ENCODE data around the gene EYS. TPM values are rescaled to one million over a fixed set of nuclear protein-coding genes. Genes with fewer than 3 reads are reported as not detected.
"Not testable (repeated sequence)": the region's sequence is repeated elsewhere in the genome, so short reads cannot be mapped to it uniquely, and the experiment has no call there.

EYS gene
- total RNA-seq, 1 donor from 2014 or later, result 2.1 TPM

- no peaks in the 10 kb centered on the region for H3K36me3 ChIP-seq (ENCODE audit: control insufficient read depth in 3 of 3, insufficient read depth in 3 of 3, low read length in 3 of 3)
- no peaks in the 10 kb centered on the region for H3K9me3 ChIP-seq (ENCODE audit: control insufficient read depth in 3 of 3, low read length in 3 of 3)
- no peak overlapping the region for H3K4me3 ChIP-seq (ENCODE audit: low read length in 3 of 3)
- H3K27ac ChIP-seq (ENCODE audit: low read depth, low read length), result no peak overlapping the region
- H3K9ac ChIP-seq (ENCODE audit: low read depth in 1 of 3, low read length in 3 of 3), result no peak overlapping the region
- no peaks in the 10 kb centered on the region for H3K27me3 ChIP-seq (ENCODE audit: control insufficient read depth in 3 of 3, insufficient read depth in 3 of 3, low read length in 3 of 3)
- H3K4me1 ChIP-seq (ENCODE audit: control insufficient read depth in 3 of 3, insufficient read depth in 3 of 3, low read length in 3 of 3), result no peaks in the 10 kb centered on the region
Observed at GRCh38 chr6:65501045-65501444, 206.0 kb downstream of the EYS start.

GRCh38 chr6:65483652-65484051 is 223.4 kb downstream of the EYS start:
- not testable (repeated sequence) for H3K36me3 ChIP-seq (ENCODE audit: control insufficient read depth in 3 of 3, insufficient read depth in 3 of 3, low read length in 3 of 3); H3K9me3 ChIP-seq (ENCODE audit: control insufficient read depth in 3 of 3, low read length in 3 of 3); H3K27me3 ChIP-seq (ENCODE audit: control insufficient read depth in 3 of 3, insufficient read depth in 3 of 3, low read length in 3 of 3); H3K4me3 ChIP-seq (ENCODE audit: low read length in 3 of 3); H3K9ac ChIP-seq (ENCODE audit: low read depth in 1 of 3, low read length in 3 of 3); H3K4me1 ChIP-seq (ENCODE audit: control insufficient read depth in 3 of 3, insufficient read depth in 3 of 3, low read length in 3 of 3); H3K27ac ChIP-seq (ENCODE audit: low read depth, low read length)

- Histone ChIP-seq H3K9ac (ENCODE audit: low read depth in 1 of 3, low read length in 3 of 3) (no peak overlapping the region), H3K36me3 (ENCODE audit: control insufficient read depth in 3 of 3, insufficient read depth in 3 of 3, low read length in 3 of 3) (no peaks in the 10 kb centered on the region), H3K9me3 (ENCODE audit: control insufficient read depth in 3 of 3, low read length in 3 of 3) (no peaks in the 10 kb centered on the region), H3K27ac (ENCODE audit: low read depth, low read length) (no peak overlapping the region), H3K27me3 (ENCODE audit: control insufficient read depth in 3 of 3, insufficient read depth in 3 of 3, low read length in 3 of 3) (no peaks in the 10 kb centered on the region), H3K4me3 (ENCODE audit: low read length in 3 of 3) (no peak overlapping the region), H3K4me1 (ENCODE audit: control insufficient read depth in 3 of 3, insufficient read depth in 3 of 3, low read length in 3 of 3) (no peaks in the 10 kb centered on the region)
Observed at GRCh38 chr6:65469650-65470049, 237.4 kb downstream of the EYS start.

- Histone ChIP-seq H3K27me3 (ENCODE audit: control insufficient read depth in 3 of 3, insufficient read depth in 3 of 3, low read length in 3 of 3) (no peaks in the 10 kb centered on the region), H3K9ac (ENCODE audit: low read depth in 1 of 3, low read length in 3 of 3) (no peak overlapping the region), H3K4me1 (ENCODE audit: control insufficient read depth in 3 of 3, insufficient read depth in 3 of 3, low read length in 3 of 3) (no peaks in the 10 kb centered on the region), H3K27ac (ENCODE audit: low read depth, low read length) (no peak overlapping the region), H3K9me3 (ENCODE audit: control insufficient read depth in 3 of 3, low read length in 3 of 3) (no peaks in the 10 kb centered on the region), H3K36me3 (ENCODE audit: control insufficient read depth in 3 of 3, insufficient read depth in 3 of 3, low read length in 3 of 3) (no peaks in the 10 kb centered on the region), H3K4me3 (ENCODE audit: low read length in 3 of 3) (no peak overlapping the region)
Observed at GRCh38 chr6:65468307-65468706, 238.7 kb downstream of the EYS start.

GRCh38 chr6:65461121-65461520 is 245.9 kb downstream of the EYS start:
- H3K36me3 ChIP-seq (ENCODE audit: control insufficient read depth in 3 of 3, insufficient read depth in 3 of 3, low read length in 3 of 3), result no peaks in the 10 kb centered on the region
- no peaks in the 10 kb centered on the region for H3K4me1 ChIP-seq (ENCODE audit: control insufficient read depth in 3 of 3, insufficient read depth in 3 of 3, low read length in 3 of 3)
- no peak overlapping the region for H3K9ac ChIP-seq (ENCODE audit: low read depth in 1 of 3, low read length in 3 of 3)
- no peak overlapping the region for H3K27ac ChIP-seq (ENCODE audit: low read depth, low read length)
- no peak overlapping the region for H3K4me3 ChIP-seq (ENCODE audit: low read length in 3 of 3)
- no peaks in the 10 kb centered on the region for H3K9me3 ChIP-seq (ENCODE audit: control insufficient read depth in 3 of 3, low read length in 3 of 3)
- H3K27me3 ChIP-seq (ENCODE audit: control insufficient read depth in 3 of 3, insufficient read depth in 3 of 3, low read length in 3 of 3), result no peaks in the 10 kb centered on the region

GRCh38 chr6:65452333-65452732 is 254.7 kb downstream of the EYS start:
- no peak overlapping the region for H3K4me3 ChIP-seq (ENCODE audit: low read length in 3 of 3)
- H3K9ac ChIP-seq (ENCODE audit: low read depth in 1 of 3, low read length in 3 of 3), result no peak overlapping the region
- H3K36me3 ChIP-seq (ENCODE audit: control insufficient read depth in 3 of 3, insufficient read depth in 3 of 3, low read length in 3 of 3), result no peaks in the 10 kb centered on the region
- H3K27ac ChIP-seq (ENCODE audit: low read depth, low read length), result no peak overlapping the region
- H3K9me3 ChIP-seq (ENCODE audit: control insufficient read depth in 3 of 3, low read length in 3 of 3), result no peaks in the 10 kb centered on the region
- H3K27me3 ChIP-seq (ENCODE audit: control insufficient read depth in 3 of 3, insufficient read depth in 3 of 3, low read length in 3 of 3), result no peaks in the 10 kb centered on the region
- no peaks in the 10 kb centered on the region for H3K4me1 ChIP-seq (ENCODE audit: control insufficient read depth in 3 of 3, insufficient read depth in 3 of 3, low read length in 3 of 3)

GRCh38 chr6:65450451-65450850 is 256.6 kb downstream of the EYS start:
- no peak overlapping the region for H3K4me3 ChIP-seq (ENCODE audit: low read length in 3 of 3)
- H3K9ac ChIP-seq (ENCODE audit: low read depth in 1 of 3, low read length in 3 of 3), result no peak overlapping the region
- H3K4me1 ChIP-seq (ENCODE audit: control insufficient read depth in 3 of 3, insufficient read depth in 3 of 3, low read length in 3 of 3), result no peaks in the 10 kb centered on the region
- H3K36me3 ChIP-seq (ENCODE audit: control insufficient read depth in 3 of 3, insufficient read depth in 3 of 3, low read length in 3 of 3), result no peaks in the 10 kb centered on the region
- H3K27ac ChIP-seq (ENCODE audit: low read depth, low read length), result no peak overlapping the region
- H3K9me3 ChIP-seq (ENCODE audit: control insufficient read depth in 3 of 3, low read length in 3 of 3), result no peaks in the 10 kb centered on the region
- H3K27me3 ChIP-seq (ENCODE audit: control insufficient read depth in 3 of 3, insufficient read depth in 3 of 3, low read length in 3 of 3), result no peaks in the 10 kb centered on the region

- no peak overlapping the region for H3K27ac ChIP-seq (ENCODE audit: low read depth, low read length)
- no peak overlapping the region for H3K4me3 ChIP-seq (ENCODE audit: low read length in 3 of 3)
- H3K9ac ChIP-seq (ENCODE audit: low read depth in 1 of 3, low read length in 3 of 3), result no peak overlapping the region
- no peaks in the 10 kb centered on the region for H3K36me3 ChIP-seq (ENCODE audit: control insufficient read depth in 3 of 3, insufficient read depth in 3 of 3, low read length in 3 of 3)
- no peaks in the 10 kb centered on the region for H3K9me3 ChIP-seq (ENCODE audit: control insufficient read depth in 3 of 3, low read length in 3 of 3)
- no peaks in the 10 kb centered on the region for H3K27me3 ChIP-seq (ENCODE audit: control insufficient read depth in 3 of 3, insufficient read depth in 3 of 3, low read length in 3 of 3)
- no peaks in the 10 kb centered on the region for H3K4me1 ChIP-seq (ENCODE audit: control insufficient read depth in 3 of 3, insufficient read depth in 3 of 3, low read length in 3 of 3)
Observed at GRCh38 chr6:65449926-65450325, 257.1 kb downstream of the EYS start.

GRCh38 chr6:65448866-65449265 is 258.2 kb downstream of the EYS start:
- H3K27me3 ChIP-seq (ENCODE audit: control insufficient read depth in 3 of 3, insufficient read depth in 3 of 3, low read length in 3 of 3), result no peaks in the 10 kb centered on the region
- no peaks in the 10 kb centered on the region for H3K4me1 ChIP-seq (ENCODE audit: control insufficient read depth in 3 of 3, insufficient read depth in 3 of 3, low read length in 3 of 3)
- H3K27ac ChIP-seq (ENCODE audit: low read depth, low read length), result no peak overlapping the region
- no peaks in the 10 kb centered on the region for H3K36me3 ChIP-seq (ENCODE audit: control insufficient read depth in 3 of 3, insufficient read depth in 3 of 3, low read length in 3 of 3)
- H3K4me3 ChIP-seq (ENCODE audit: low read length in 3 of 3), result no peak overlapping the region
- H3K9me3 ChIP-seq (ENCODE audit: control insufficient read depth in 3 of 3, low read length in 3 of 3), result no peaks in the 10 kb centered on the region
- no peak overlapping the region for H3K9ac ChIP-seq (ENCODE audit: low read depth in 1 of 3, low read length in 3 of 3)

GRCh38 chr6:65436281-65436680 is 270.7 kb downstream of the EYS start:
- H3K27me3 ChIP-seq (ENCODE audit: control insufficient read depth in 3 of 3, insufficient read depth in 3 of 3, low read length in 3 of 3), result no peaks in the 10 kb centered on the region
- no peaks in the 10 kb centered on the region for H3K9me3 ChIP-seq (ENCODE audit: control insufficient read depth in 3 of 3, low read length in 3 of 3)

GRCh38 chr6:65416621-65417020 is 290.4 kb downstream of the EYS start:
- no peak overlapping the region for H3K4me3 ChIP-seq (ENCODE audit: low read length in 3 of 3)
- no peaks in the 10 kb centered on the region for H3K27me3 ChIP-seq (ENCODE audit: control insufficient read depth in 3 of 3, insufficient read depth in 3 of 3, low read length in 3 of 3)
- H3K9ac ChIP-seq (ENCODE audit: low read depth in 1 of 3, low read length in 3 of 3), result no peak overlapping the region
- H3K27ac ChIP-seq (ENCODE audit: low read depth, low read length), result no peak overlapping the region
- no peaks in the 10 kb centered on the region for H3K4me1 ChIP-seq (ENCODE audit: control insufficient read depth in 3 of 3, insufficient read depth in 3 of 3, low read length in 3 of 3)
- H3K9me3 ChIP-seq (ENCODE audit: control insufficient read depth in 3 of 3, low read length in 3 of 3), result no peaks in the 10 kb centered on the region
- no peaks in the 10 kb centered on the region for H3K36me3 ChIP-seq (ENCODE audit: control insufficient read depth in 3 of 3, insufficient read depth in 3 of 3, low read length in 3 of 3)

More at GRCh38 chr6:65436281-65436680, 270.7 kb downstream of the EYS start:
- Histone ChIP-seq H3K4me3 (ENCODE audit: low read length in 3 of 3) (no peak overlapping the region), H3K9ac (ENCODE audit: low read depth in 1 of 3, low read length in 3 of 3) (no peak overlapping the region), H3K36me3 (ENCODE audit: control insufficient read depth in 3 of 3, insufficient read depth in 3 of 3, low read length in 3 of 3) (no peaks in the 10 kb centered on the region), H3K4me1 (ENCODE audit: control insufficient read depth in 3 of 3, insufficient read depth in 3 of 3, low read length in 3 of 3) (no peaks in the 10 kb centered on the region), H3K27ac (ENCODE audit: low read depth, low read length) (no peak overlapping the region)

All from skeletal muscle tissue (tissue), 4 donors.